ENCODE measurements around the gene CDC42BPA. TPM values are rescaled to one million over a fixed set of nuclear protein-coding genes. Genes with fewer than 3 reads are reported as not detected.

Gene CDC42BPA
- total RNA-seq, 2 experiments from 2014 or later = 2.7 to 3.0 TPM

DNA sequence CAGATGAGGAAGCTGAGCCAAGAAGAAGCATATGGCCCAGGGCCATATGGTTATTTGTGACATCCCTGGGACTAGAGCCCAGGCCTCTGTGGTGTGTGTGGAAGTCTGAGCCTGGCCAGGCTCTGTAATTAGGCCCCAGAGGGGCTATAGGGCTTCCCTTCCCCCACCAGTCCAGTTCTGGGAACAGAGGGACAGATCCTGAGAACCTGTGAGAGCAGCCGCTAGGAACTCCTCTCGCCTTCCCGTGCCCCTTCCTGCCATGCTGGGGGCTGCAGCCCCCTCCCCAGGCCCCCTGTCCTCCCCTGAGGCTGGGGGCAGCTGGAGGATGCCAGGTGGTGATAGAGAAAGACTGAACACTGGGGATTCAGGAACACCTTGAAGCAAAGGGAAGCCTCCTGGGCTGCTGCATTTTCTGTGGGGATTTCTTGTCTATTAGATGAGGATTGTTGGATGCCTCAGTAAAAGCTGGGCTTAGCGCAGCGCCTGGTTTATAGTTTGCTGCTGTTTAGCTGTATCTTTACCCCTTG, 344.9 kb downstream of the CDC42BPA start:
- no peak for DNase-seq
- Mint-ChIP-seq H3K27ac (no peak overlapping the region), H3K9me3 (peaks cover 4% of the 10 kb centered on the region), H3K36me3 (peaks cover 25% of the 10 kb centered on the region), H3K27me3 (no peaks in the 10 kb centered on the region), H3K4me3 (no peak overlapping the region), H3K4me1 (no peaks in the 10 kb centered on the region)

GRCh38 chr1:226972931-226973330, 345.4 kb downstream of the CDC42BPA start:
- Mint-ChIP-seq H3K4me1 (no peaks in the 10 kb centered on the region), H3K4me3 (no peak overlapping the region), H3K9me3 (peaks cover 4% of the 10 kb centered on the region), H3K27ac (no peak overlapping the region), H3K27me3 (no peaks in the 10 kb centered on the region), H3K36me3 (peaks cover 26% of the 10 kb centered on the region)
- no peak for DNase-seq

DNA sequence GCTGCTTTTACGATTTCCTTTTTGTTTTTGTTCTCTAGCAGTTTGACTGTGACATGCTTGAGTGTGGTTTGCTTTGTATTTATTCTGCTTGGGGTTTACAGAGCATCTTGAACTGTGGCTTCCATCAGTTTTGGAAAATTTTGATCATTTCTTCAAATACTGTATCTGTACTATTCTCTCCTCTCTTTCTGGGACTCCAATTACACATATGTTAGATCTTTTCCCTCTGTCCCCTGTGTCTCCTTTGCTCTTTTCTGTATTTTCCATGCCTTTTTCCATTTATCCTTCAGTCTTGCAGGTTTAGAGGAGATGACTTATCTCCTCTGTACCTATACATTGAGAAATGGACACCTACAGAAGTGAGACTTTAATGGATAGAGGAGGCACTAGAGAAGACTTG, 346.5 kb downstream of the CDC42BPA start:
- H3K4me1 Mint-ChIP-seq = no peaks in the 10 kb centered on the region
- DNase-seq = no peak
- no peak overlapping the region for H3K4me3 Mint-ChIP-seq
- no peaks in the 10 kb centered on the region for H3K27me3 Mint-ChIP-seq
- no peak overlapping the region for H3K27ac Mint-ChIP-seq
- peaks cover 29% of the 10 kb centered on the region for H3K36me3 Mint-ChIP-seq
- H3K9me3 Mint-ChIP-seq = peaks cover 4% of the 10 kb centered on the region

GRCh38 chr1:226967665-226968064, 350.6 kb downstream of the CDC42BPA start:
- no peak overlapping the region for H3K4me3 Mint-ChIP-seq
- DNase-seq = no peak
- H3K27ac Mint-ChIP-seq = no peak overlapping the region
- H3K4me1 Mint-ChIP-seq = peaks cover 2% of the 10 kb centered on the region
- peaks cover 32% of the 10 kb centered on the region for H3K36me3 Mint-ChIP-seq
- no peaks in the 10 kb centered on the region for H3K27me3 Mint-ChIP-seq
- peaks cover 4% of the 10 kb centered on the region for H3K9me3 Mint-ChIP-seq

DNA sequence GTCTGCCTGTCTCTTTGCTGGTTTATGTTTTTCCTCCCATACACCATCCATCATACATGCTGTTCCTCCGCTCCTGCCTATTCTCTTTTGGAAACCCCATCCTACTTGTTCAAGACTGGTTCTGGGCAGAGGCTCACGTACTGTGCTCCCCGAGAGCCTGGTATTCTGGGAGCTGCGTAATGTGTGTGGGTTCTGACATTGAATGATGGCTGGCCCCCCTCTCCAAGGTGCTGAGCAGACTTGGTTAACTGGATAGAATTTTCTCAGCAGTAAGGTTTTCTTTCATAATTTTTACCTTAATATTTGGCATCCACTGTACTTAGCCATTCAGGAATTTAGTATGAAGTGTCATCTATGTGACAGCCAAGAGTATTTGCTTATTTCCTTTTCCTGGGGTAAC, 351.6 kb downstream of the CDC42BPA start:
- no peak overlapping the region for H3K4me3 Mint-ChIP-seq
- H3K27ac Mint-ChIP-seq = no peak overlapping the region
- H3K9me3 Mint-ChIP-seq = peaks cover 2% of the 10 kb centered on the region
- H3K36me3 Mint-ChIP-seq = peaks cover 27% of the 10 kb centered on the region
- H3K4me1 Mint-ChIP-seq = peaks cover 2% of the 10 kb centered on the region
- no peak for DNase-seq
- no peaks in the 10 kb centered on the region for H3K27me3 Mint-ChIP-seq

DNA sequence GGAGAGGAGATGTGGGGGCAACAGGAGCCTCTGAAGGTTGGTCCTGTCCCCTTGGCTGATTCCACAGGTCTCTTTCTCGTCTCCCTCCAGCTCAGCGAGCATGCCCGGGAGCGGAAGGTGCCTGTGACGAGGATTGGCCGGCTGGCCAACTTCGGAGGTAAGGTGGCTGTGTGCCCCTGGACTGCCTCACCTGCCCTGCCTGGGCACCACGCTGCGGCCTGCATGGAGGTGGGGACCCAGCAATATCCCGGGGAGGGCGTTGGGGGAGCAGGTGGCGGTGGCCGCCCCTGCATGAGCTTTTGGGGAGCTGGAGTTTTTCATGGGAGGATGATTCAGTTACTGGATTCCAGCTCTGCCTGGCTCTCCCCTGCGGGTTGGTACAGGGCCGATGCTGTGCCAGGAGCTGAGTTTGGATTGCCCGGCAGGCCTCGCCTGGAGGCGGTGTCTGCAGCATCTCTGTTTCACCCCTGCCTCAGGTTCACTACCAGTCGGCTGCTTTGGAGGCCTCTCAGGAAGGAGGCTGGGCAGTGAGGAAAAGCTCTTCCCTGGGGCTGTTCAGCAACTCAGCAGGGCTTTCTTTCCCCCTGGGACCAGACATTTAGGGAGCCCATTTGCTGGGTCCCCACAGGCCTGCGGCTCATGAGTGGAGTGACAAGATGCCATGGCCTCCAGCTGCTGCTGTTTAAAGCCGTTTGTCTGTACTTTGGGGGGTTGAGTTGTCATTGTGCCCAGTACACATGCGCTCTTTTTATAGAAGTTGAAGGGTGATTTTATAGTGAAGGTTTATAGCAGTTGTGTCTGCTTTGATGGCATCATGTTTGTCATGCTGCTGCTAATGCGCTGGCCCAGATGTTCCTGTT, 352.5 kb downstream of the CDC42BPA start:
- no peaks in the 10 kb centered on the region for H3K27me3 Mint-ChIP-seq
- H3K27ac Mint-ChIP-seq = no peak overlapping the region
- no peaks in the 10 kb centered on the region for H3K9me3 Mint-ChIP-seq
- no peak for DNase-seq
- peaks cover 25% of the 10 kb centered on the region for H3K36me3 Mint-ChIP-seq
- H3K4me3 Mint-ChIP-seq = no peak overlapping the region
- H3K4me1 Mint-ChIP-seq = peaks cover 5% of the 10 kb centered on the region

DNA sequence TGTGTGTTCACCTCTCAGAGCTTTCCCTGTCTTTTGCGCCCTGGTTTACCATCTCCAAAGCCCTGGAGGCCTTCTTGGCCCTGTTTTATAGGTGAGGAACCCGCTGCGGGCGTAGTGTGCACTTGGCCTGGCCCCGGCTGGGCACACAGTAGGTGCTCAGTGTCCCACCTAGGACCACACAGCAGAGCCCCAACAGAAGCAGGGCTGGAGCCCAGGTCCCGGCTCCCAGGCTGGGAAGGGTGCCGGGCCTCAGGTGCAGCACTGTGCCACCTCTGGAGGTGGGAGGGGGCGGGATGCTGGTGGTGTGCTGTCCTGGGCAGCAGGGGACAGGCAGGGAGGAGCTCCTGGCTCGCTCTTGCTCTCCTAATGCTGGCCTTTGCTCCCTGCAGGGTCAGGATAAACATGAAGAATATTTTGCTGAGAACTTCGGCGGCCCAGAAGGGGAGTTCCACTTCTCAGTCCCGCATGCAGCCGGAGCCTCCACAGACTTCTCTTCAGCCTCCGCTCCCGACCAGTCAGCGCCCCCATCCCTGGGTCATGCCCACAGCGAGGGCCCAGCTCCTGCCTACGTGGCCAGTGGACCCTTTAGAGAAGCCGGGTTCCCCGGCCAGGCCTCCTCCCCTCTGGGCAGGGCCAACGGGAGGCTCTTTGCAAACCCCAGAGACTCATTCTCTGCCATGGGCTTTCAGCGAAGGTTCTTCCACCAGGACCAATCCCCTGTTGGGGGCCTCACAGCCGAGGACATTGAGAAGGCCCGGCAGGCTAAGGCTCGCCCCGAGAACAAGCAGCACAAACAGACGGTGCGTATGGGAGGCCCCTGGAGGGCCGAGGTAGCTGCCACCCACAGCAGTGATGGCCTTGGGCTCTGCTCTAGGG, 353.4 kb downstream of the CDC42BPA start:
- H3K27me3 Mint-ChIP-seq = no peaks in the 10 kb centered on the region
- peaks cover 25% of the 10 kb centered on the region for H3K36me3 Mint-ChIP-seq
- no peak overlapping the region for H3K27ac Mint-ChIP-seq
- H3K9me3 Mint-ChIP-seq = no peaks in the 10 kb centered on the region
- peaks cover 6% of the 10 kb centered on the region for H3K4me1 Mint-ChIP-seq
- DNase-seq = no peak
- H3K4me3 Mint-ChIP-seq = no peak overlapping the region

DNA sequence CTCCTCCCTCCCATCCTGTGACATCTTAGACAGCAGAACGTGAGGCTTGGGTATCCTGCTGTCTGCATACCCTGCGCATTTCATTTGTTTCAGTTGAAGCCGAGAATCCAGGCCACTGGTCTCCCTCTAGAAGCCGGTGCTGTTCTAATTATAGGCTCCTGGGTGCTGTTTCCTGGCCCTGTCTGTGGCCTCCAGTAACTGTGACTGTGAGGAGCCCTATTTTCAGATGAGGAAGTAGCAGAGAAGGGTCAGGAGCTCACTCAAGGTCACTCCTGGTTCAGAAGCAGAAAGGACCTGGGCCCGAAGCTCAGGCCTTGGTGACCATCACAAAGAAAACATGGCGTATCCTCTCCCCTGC, 354.2 kb downstream of the CDC42BPA start:
- H3K27me3 Mint-ChIP-seq = no peaks in the 10 kb centered on the region
- H3K4me3 Mint-ChIP-seq = no peak overlapping the region
- H3K36me3 Mint-ChIP-seq = peaks cover 18% of the 10 kb centered on the region
- no peak for DNase-seq
- H3K27ac Mint-ChIP-seq = no peak overlapping the region
- H3K4me1 Mint-ChIP-seq = peaks cover 6% of the 10 kb centered on the region
- no peaks in the 10 kb centered on the region for H3K9me3 Mint-ChIP-seq

DNA sequence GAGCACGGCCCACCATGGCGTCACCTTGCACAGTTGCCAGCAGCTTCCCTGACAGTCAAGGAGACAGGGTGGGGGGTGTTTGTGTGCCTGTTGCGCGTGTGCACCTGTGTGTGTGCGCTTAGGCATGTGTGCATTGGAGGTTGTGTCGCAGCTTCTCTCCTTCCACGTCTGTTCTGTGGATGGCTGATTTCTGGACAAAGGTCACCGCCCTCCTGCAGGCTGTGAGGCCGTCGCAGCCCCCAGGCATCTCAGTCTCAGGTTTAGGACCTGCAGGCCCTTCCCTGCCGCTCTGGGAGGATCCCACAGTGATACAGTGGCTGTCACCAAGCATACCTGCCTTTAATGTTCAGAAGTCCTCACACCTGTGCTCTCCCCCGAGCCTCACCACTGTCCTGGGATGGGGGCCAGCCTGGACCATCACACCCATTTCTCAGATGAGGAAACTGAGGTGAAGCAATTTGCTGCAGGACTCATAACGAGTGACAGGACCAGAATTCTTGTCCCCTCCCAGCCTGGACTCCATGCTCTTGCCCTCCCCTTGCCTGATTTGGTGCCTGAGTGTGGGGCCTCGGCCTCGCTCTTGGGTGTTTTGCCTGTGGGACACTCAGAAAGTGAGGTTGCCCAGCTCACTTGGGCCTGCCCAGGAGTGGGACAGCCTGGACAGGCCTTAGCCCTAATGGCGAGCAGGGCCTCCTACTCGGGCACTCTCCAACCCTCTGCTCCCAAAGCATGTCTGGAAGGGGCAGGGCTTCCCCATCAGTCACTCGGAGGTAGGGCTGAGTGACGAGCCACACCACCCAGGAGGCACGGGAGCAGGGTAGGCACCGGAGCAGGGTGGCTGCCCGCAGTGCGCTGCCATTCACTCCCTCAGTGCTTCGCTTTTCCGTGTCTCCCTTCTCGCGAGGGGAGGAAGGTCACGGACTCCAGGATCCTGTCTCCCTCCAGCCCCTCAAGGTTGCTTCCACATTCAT, 355.6 kb downstream of the CDC42BPA start:
- no peak overlapping the region for H3K27ac Mint-ChIP-seq
- H3K4me1 Mint-ChIP-seq = peaks cover 6% of the 10 kb centered on the region
- no peaks in the 10 kb centered on the region for H3K9me3 Mint-ChIP-seq
- H3K36me3 Mint-ChIP-seq = peaks cover 15% of the 10 kb centered on the region
- no peaks in the 10 kb centered on the region for H3K27me3 Mint-ChIP-seq
- H3K4me3 Mint-ChIP-seq = no peak overlapping the region
- DNase-seq = no peak

- no peak for DNase-seq
- Mint-ChIP-seq H3K27ac (no peak overlapping the region), H3K9me3 (no peaks in the 10 kb centered on the region), H3K4me3 (no peak overlapping the region), H3K4me1 (peaks cover 8% of the 10 kb centered on the region), H3K36me3 (peaks cover 16% of the 10 kb centered on the region), H3K27me3 (no peaks in the 10 kb centered on the region)
These were observed 357.1 kb downstream of the CDC42BPA start for GRCh38 chr1:226960944-226961765.

- H3K27ac Mint-ChIP-seq = no peak overlapping the region
- DNase-seq = no peak
- peaks cover 2% of the 10 kb centered on the region for H3K9me3 Mint-ChIP-seq
- peaks cover 8% of the 10 kb centered on the region for H3K4me1 Mint-ChIP-seq
- no peaks in the 10 kb centered on the region for H3K27me3 Mint-ChIP-seq
- peaks cover 18% of the 10 kb centered on the region for H3K36me3 Mint-ChIP-seq
- no peak overlapping the region for H3K4me3 Mint-ChIP-seq
These were observed 358.0 kb downstream of the CDC42BPA start for GRCh38 chr1:226960256-226960655.

DNA sequence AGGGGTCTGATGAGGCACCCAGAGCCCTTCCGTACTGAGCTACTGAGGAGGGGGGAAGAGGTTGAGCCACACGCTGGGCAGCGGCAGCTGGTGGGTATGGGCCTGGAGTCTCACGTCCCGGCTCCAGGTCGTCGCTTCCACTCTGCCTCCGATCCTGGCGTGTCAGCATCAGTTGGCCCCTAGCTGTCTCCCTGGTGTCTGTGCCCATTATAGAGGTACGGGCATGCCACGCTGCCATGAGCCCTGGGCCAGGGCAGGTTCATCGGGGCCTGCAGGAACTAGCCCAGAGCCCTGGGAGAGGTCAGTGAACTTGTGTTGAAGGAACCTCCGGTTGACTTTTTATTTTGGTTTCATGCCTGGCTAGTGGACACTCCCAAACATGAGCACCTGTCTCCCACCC, 360.0 kb downstream of the CDC42BPA start:
- H3K36me3 Mint-ChIP-seq = peaks cover 23% of the 10 kb centered on the region
- no peak overlapping the region for H3K27ac Mint-ChIP-seq
- DNase-seq = no peak
- peaks cover 2% of the 10 kb centered on the region for H3K9me3 Mint-ChIP-seq
- H3K4me3 Mint-ChIP-seq = no peak overlapping the region
- peaks cover 10% of the 10 kb centered on the region for H3K4me1 Mint-ChIP-seq
- H3K27me3 Mint-ChIP-seq = no peaks in the 10 kb centered on the region

GRCh38 chr1:226957714-226958113, 360.6 kb downstream of the CDC42BPA start:
- H3K27me3 Mint-ChIP-seq = no peaks in the 10 kb centered on the region
- H3K9me3 Mint-ChIP-seq = peaks cover 2% of the 10 kb centered on the region
- no peak overlapping the region for H3K27ac Mint-ChIP-seq
- H3K36me3 Mint-ChIP-seq = peaks cover 23% of the 10 kb centered on the region
- no peak overlapping the region for H3K4me3 Mint-ChIP-seq
- H3K4me1 Mint-ChIP-seq = peaks cover 10% of the 10 kb centered on the region
- DNase-seq = no peak

All from activated naive CD8-positive, alpha-beta T cell treated with anti-CD3 and anti-CD28 coated beads for 36 hours (primary cell).